Measurements from ENCODE around the gene LTBP3. TPM values are rescaled to one million over a fixed set of nuclear protein-coding genes. Genes with fewer than 3 reads are reported as not detected.
A peak's percentile ranks its signal among the peaks of the same experiment; 100 is the strongest.

The LTBP3 gene
- total RNA-seq, 4 donors from 2014 or later, result 48.7 to 467 (median 140) TPM

- in situ Hi-C loops (cut with MboI; ENCODE audit: low pct_ligation_motif_present in 1 of 4, low pct_unique_long_range_greater_than_20kb in 1 of 4, low sequenced_read_pairs in 3 of 4) (no loop called here), intact Hi-C loops (cut with DNase I; ENCODE audit: low total_unique reads) (no loop called here)
- Histone ChIP-seq H3K27me3 (no peaks in the 10 kb centered on the region), H3K4me1 (peaks cover 80 to 93% (median 89%) of the 10 kb centered on the region in 4 donors), H3K9me3 (no peaks in the 10 kb centered on the region), H3K27ac (peak overlapping the region; percentile 98 to 100 (median 99)), H3K4me3 (no peak overlapping the region), H3K36me3 (no peaks in the 10 kb centered on the region)
- peak; percentile 43 to 53 (median 52) for TF ChIP-seq POLR2AphosphoS5 (IDR thresholded peaks at IDR 0.05)
- no peak for TF ChIP-seq POLR2A (IDR thresholded peaks at IDR 0.05)
- no peak for TF ChIP-seq CTCF (IDR thresholded peaks at IDR 0.05)
- peak; percentile 60 for DNase-seq
- 59% methylated on average over 10 of the region's 10 CpGs; no CpG with 5 or more reads in 1 of the 2 donors for WGBS, 2 donors (ENCODE audit: low coverage in 1 of 2)
Observed at GRCh38 chr11:65489035-65489705, 69.0 kb downstream of the LTBP3 start.

Small RNA genes within 50 kb of the gene (small RNA-seq; reads per million reads assigned to genes)
- 0 reads per million in 4 donors for gene AP001362.1
- 0 reads per million in 4 donors for gene RF01684

Other genes with a start within 250 kb of the LTBP3 start
- 10 to 100 TPM in 3 of 4 donors, 1 to 10 TPM in 1; 9.1 to 22.7 (median 14.5) TPM for gene CDC42EP2, start 243.5 kb downstream of the LTBP3 start, total RNA-seq
- 10 to 100 TPM; 29.1 to 50.9 (median 37.6) TPM for gene DPF2, start 224.5 kb downstream of the LTBP3 start, total RNA-seq
- 1 to 10 TPM in 1 of 4 donors, under 1 TPM in 2, not detected in 1; 0.48 to 3.0 (median 0.75) TPM for gene TIGD3, start 203.6 kb downstream of the LTBP3 start, total RNA-seq
- 1 to 10 TPM; 2.2 to 5.6 (median 5.2) TPM for gene SLC25A45, start 175.7 kb downstream of the LTBP3 start, total RNA-seq
- gene FRMD8, start 171.7 kb downstream of the LTBP3 start, total RNA-seq, result 100 to 1,000 TPM in 3 of 4 donors, 10 to 100 TPM in 1; 64.3 to 164 (median 128) TPM
- gene NEAT1, start 135.6 kb downstream of the LTBP3 start, total RNA-seq, result 100 to 1,000 TPM; 370 to 782 (median 680) TPM
- gene MALAT1, start 59.3 kb downstream of the LTBP3 start, total RNA-seq, result over 10,000 TPM; 17,948 to 48,028 (median 23,406) TPM
- 10 to 100 TPM; 41.0 to 78.4 (median 69.2) TPM for gene SCYL1, start 33.3 kb downstream of the LTBP3 start, total RNA-seq
- gene ZNRD2, start 12.1 kb upstream of the LTBP3 start, total RNA-seq, result 10 to 100 TPM in 3 of 4 donors, 1 to 10 TPM in 1; 6.4 to 38.4 (median 27.9) TPM
- gene FAM89B, start 14.2 kb upstream of the LTBP3 start, total RNA-seq, result 100 to 1,000 TPM in 1 of 4 donors, 10 to 100 TPM in 3; 25.2 to 254 (median 51.6) TPM
- gene EHBP1L1, start 17.7 kb upstream of the LTBP3 start, total RNA-seq, result 100 to 1,000 TPM in 2 of 4 donors, 10 to 100 TPM in 2; 90.2 to 215 (median 106) TPM
- gene KCNK7, start 37.4 kb upstream of the LTBP3 start, total RNA-seq, result 1 to 10 TPM in 1 of 4 donors, under 1 TPM in 1, not detected in 2; 0.27 to 1.6 TPM
- 100 to 1,000 TPM in 2 of 4 donors, 10 to 100 TPM in 2; 82.3 to 211 (median 94.8) TPM for gene MAP3K11, start 55.9 kb upstream of the LTBP3 start, total RNA-seq
- gene PCNX3, start 57.4 kb upstream of the LTBP3 start, total RNA-seq, result 10 to 100 TPM; 56.4 to 89.0 (median 62.4) TPM
- gene SIPA1, start 79.7 kb upstream of the LTBP3 start, total RNA-seq, result 100 to 1,000 TPM in 1 of 4 donors, 10 to 100 TPM in 3; 22.4 to 174 (median 30.9) TPM
- 10 to 100 TPM; 45.8 to 95.8 (median 58.4) TPM for gene RELA, start 104.6 kb upstream of the LTBP3 start, total RNA-seq
- gene KAT5, start 153.9 kb upstream of the LTBP3 start, total RNA-seq, result 100 to 1,000 TPM in 1 of 4 donors, 10 to 100 TPM in 3; 51.6 to 203 (median 74.1) TPM
- gene RNASEH2C, start 162.4 kb upstream of the LTBP3 start, total RNA-seq, result 100 to 1,000 TPM in 2 of 4 donors, 10 to 100 TPM in 2; 70.2 to 231 (median 111) TPM
- 10 to 100 TPM; 24.9 to 33.7 (median 28.2) TPM for gene AP5B1, start 222.6 kb upstream of the LTBP3 start, total RNA-seq
- 10 to 100 TPM; 19.9 to 44.8 (median 33.8) TPM for gene OVOL1, start 228.7 kb upstream of the LTBP3 start, total RNA-seq

Data from transverse colon (tissue), 4 donors.